GM21447 (cell line): ENCODE results near the gene ARRDC1.
A peak's percentile ranks its signal among the peaks of the same experiment; 100 is the strongest.
"Not testable (repeated sequence)": the region's sequence is repeated elsewhere in the genome, so short reads cannot be mapped to it uniquely, and the experiment has no call there.

Source experiments
- ATAC-seq: cut with Tn5 transposase; IDR thresholded peaks from one replicate; pipeline ENCODE4 v1.9.1; 2021; ENCODE audit not compliant: unreplicated experiment

The ARRDC1 gene

GRCh38 chr9:137605121-137606004 lies at the start of gene ARRDC1:
TSS of gene ARRDC1 (plus strand) at chr9:137605686. CDS start at chr9:137605718, 32 bp downstream.
- ATAC-seq = peak; percentile 65

- no peak for ATAC-seq
Measured at GRCh38 chr9:137556069-137556838, 49.2 kb upstream of the ARRDC1 start.

GRCh38 chr9:137558127-137558526 lies 47.4 kb upstream of the ARRDC1 start:
- ATAC-seq = no peak

- no peak for ATAC-seq
Measured at GRCh38 chr9:137564134-137564533, 41.4 kb upstream of the ARRDC1 start.

GRCh38 chr9:137564817-137565411 lies 40.6 kb upstream of the ARRDC1 start:
- no peak for ATAC-seq

GRCh38 chr9:137568445-137568844 lies 37.0 kb upstream of the ARRDC1 start:
- not testable (repeated sequence) for ATAC-seq

- ATAC-seq = no peak
Measured at GRCh38 chr9:137569609-137570203, 35.8 kb upstream of the ARRDC1 start.

GRCh38 chr9:137570566-137570965 lies 34.9 kb upstream of the ARRDC1 start:
- no peak for ATAC-seq

GRCh38 chr9:137574192-137574591 lies 31.3 kb upstream of the ARRDC1 start:
- ATAC-seq = no peak

GRCh38 chr9:137575364-137575715 lies 30.1 kb upstream of the ARRDC1 start:
- no peak for ATAC-seq

GRCh38 chr9:137575716-137576411 lies 29.6 kb upstream of the ARRDC1 start:
- no peak for ATAC-seq

- ATAC-seq = peak; percentile 86
Measured at GRCh38 chr9:137578518-137579258, 26.8 kb upstream of the ARRDC1 start, which contains the start of gene DPH7. TSS of gene DPH7 (minus strand) at chr9:137578925. CDS start at chr9:137578777, 148 bp downstream.

GRCh38 chr9:137579259-137579604 lies 26.3 kb upstream of the ARRDC1 start:
- no peak for ATAC-seq

GRCh38 chr9:137580209-137580953 lies 25.1 kb upstream of the ARRDC1 start:
- no peak for ATAC-seq

GRCh38 chr9:137580954-137581322 lies 24.5 kb upstream of the ARRDC1 start:
- ATAC-seq = no peak

GRCh38 chr9:137581361-137582285 lies 23.9 kb upstream of the ARRDC1 start:
- no peak for ATAC-seq

- ATAC-seq = no peak
Measured at GRCh38 chr9:137582286-137582860, 23.1 kb upstream of the ARRDC1 start.

GRCh38 chr9:137583347-137583746 lies 22.1 kb upstream of the ARRDC1 start:
- no peak for ATAC-seq
